ENCODE measurements around the gene CLCN7.

The CLCN7 gene

DNA sequence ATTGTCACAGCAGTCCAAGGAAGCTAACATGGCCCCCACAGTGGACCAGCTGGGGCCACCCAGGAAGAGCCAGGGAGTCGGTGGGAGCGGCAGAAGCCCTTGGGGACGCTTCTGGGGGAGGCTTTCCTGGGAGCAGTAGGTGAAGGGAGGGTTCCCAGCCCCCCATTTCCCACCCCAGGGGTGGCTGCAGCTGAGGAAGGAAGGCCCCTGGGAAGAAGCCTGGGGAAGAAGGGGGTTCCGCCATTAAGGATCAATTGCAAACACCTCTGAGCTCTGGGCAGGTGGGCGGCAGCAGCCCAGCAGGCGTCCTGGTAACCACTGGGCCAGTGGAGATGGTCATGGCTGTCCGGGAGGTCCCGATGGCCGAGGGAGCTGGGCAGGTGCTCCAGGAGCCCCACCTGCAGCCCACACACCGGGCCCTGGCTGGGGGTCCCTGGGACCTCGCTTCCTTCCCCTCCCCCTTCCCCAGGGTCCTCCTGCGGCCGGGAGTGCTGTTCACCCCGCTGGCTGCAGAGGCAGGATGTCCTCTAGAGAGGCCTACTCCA lies 44.5 kb downstream of the CLCN7 start:
- DNase-seq = no peak

DNA sequence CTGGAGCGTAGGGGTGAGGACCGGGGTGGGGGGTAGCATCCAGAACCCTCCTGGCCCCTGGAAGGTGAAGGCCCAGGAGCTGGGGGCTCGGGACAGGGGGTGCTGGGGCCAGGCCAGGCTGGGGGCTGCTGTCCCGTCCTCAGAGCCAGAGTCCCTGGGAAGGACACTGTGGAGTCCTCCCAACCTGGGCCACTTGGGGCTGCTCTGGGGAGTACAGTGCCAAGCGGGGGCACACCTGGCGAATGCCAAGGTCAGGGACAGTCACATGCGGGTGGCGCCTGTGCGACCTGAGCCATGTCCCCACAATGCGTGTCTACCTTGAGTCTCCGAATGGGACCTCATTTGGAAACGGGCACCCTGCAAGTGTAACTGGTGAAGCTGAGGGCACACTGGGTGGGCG lies 45.2 kb downstream of the CLCN7 start:
- DNase-seq = no peak

DNA sequence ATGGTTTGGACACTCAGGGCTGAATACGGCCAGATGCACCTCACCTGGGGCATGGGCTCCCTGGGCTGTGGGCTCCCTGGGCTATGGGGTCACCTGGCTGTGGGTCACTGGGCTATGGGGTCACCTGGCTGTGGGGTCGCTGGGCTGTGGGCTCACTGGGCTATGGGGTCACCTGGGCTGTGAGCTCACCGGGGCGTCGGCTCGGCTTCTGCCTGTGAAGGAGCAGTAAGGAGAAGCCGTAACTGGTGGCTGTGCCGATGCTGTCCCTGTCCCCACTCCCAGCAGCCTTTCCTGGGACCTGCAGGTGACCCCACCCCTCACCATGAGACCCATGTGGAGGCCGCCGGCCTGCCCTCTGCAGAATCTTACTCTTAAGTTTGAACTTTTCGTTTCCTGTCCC lies 45.8 kb downstream of the CLCN7 start:
- no peak for DNase-seq

DNA sequence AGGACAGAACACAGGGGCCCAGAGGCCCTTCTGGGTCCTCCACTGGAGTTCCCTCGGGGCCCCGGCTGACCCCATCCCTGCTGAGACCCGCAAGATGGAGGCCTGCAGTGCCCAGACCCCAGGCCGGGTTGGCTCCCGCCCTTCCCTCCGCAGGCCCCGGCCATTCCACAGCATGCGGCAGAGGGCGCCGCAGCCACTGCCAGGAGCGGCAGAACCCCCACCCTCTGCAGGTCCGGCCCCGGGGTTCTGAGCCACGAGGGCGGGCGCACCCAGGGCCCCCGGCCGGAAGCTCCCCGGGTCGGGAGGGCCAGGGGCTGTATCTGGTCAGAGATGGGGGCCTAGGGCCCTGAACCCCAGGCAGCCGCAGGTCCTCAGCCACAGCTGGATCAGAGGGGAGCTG lies 46.3 kb downstream of the CLCN7 start:
- DNase-seq = peak; percentile 28

GRCh38 chr16:1427473-1428461 lies 47.1 kb downstream of the CLCN7 start:
- no peak for DNase-seq

DNA sequence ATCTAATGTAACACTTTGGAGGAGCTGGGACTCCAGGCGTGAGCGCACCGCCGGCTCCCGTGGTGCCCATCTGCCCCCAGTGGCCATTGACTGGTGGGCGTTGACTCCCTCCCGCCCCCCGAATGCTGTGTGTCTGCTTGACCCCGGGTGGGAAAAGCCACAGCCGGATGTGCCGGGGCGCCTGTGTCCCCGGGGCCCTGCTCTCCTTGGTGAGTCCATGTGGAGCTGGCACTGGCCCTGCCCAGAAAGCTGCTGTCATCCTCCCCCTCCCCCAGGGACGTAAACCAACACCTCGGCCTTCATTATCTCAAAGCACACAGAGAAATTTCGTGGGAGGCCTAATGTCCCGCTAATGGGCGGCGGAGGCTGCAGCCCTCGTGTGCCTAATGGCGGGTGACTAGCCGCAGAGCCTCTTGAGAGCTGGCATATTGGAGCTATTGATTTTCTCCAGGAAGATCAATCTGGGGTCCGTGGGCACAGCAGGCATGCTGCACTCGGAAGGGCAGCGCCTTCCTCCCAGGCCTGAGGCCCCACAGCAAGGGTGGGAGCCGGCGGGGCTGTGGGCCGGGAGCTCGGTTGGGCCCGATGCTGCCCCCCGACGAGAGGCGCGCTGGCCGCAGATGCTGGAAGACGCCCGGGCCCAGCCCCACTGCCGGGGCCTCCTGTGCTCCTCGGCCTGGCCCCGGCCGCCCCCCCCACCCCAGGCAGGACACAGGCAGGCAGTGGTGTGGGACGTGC lies 47.9 kb downstream of the CLCN7 start:
- DNase-seq = no peak

GRCh38 chr16:1425616-1426370 lies 49.0 kb downstream of the CLCN7 start:
- no peak for DNase-seq

DNA sequence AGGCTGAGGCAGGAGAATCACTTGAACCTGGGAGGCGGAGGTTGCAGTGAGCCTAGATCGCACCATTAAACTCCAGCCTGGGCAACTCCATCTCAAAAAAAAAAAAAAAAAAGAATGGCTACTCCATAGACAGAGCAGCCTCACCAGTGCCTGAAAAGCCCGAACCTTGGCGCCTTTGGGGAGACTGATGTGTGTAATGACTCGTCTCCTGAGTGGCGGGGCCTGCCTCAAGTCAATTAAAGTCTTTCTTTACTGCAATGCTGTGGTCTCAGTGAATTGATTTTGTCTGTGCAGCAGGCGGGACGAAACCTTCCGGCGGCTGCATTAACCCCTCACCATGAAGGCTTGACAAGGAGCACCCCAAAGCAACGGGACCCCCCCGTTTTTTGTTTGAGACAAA lies 50.8 kb downstream of the CLCN7 start:
- no peak for DNase-seq

DNA sequence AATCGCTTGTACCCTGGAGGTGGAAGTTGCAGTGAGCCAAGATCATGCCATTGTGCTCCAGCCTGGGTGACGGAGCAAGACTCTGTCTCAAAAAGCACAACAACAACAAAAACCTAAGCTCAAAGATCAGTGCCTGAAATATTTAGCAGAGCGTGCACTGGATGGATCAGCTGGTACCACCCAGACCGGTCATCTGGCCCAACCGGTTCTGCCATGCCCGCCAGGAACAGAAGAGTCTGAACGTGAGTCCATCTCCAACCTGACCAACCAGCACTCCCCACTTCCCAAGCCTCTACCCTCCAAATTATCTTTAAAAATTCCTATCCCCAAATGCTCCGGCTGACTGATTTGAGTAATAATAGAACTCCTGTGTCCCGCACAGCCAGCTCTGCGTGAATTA lies 52.8 kb downstream of the CLCN7 start:
- DNase-seq = no peak

GRCh38 chr16:1420111-1420539 lies 54.7 kb downstream of the CLCN7 start:
- no peak for DNase-seq

DNA sequence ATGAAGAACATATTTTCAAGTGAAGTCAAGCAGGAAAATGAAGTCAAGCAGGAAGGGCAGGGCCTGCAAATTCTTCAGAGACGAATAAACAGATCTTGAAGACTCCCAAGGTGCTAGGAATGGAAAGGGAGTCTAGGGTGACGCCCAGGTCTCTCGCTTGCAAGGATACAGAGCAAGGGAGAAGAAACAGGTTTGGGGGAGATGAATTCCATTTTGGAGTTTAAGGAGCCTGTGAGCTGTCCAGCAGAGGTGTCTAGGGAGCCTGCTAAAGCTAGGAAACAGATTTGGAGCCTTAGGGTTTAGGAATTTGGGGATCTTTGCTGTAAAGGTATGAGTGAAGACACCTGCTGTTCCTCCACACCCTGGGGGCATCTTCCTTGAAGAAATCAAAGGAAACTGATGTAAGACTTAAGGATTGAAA lies 58.3 kb downstream of the CLCN7 start:
- no peak for DNase-seq

GRCh38 chr16:1414532-1415260 lies 60.1 kb downstream of the CLCN7 start, which contains the start of gene UNKL:
Gene UNKL, minus strand, starts transcription at chr16:1414704. Its CDS starts 13 bp downstream, at chr16:1414691.
- DNase-seq = peak; percentile 63

DNA sequence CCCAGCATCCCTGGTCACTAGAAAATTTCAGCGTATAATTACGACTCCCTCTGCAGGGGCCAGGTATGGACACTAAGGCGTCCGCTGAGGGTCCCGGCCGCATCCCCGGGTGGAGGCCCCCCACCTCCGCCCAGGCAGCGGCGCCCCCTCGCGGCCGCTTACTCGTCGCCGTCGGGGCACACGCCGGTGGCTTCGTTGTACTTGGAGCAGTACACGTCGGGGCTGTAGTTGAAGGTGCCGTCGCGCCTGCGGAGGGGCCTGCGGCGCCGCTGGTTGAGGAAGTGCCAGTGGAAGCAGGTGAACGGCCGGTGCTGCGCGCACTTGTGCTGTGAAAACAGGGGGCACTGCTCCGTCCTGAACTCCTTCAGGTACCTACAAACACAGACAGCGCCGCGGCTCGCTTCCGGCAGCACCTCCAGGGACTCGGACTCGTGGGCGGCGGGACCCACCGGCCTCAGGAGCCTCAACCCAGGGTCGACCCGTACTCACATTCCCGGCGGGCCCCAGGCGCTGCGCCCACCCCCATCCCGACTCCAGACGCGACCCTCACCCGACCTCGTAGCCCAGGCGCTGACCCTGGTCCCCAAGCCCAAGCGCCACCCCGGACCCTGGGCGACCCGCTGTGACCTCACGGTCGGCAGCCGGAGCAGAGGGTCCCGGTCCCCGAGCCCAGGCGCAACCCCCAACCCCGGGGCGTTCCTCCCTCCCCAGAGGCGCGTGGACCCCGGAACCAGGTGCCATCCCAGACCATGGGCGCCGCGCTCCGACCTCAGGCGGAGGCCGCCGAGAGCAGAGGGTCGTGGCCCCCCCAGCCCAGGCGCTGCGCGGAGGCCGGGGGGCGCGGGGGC lies 60.9 kb downstream of the CLCN7 start:
- peak; percentile 58 for DNase-seq

- DNase-seq = no peak
Observed at GRCh38 chr16:1412847-1413246, 62.0 kb downstream of the CLCN7 start.

DNA sequence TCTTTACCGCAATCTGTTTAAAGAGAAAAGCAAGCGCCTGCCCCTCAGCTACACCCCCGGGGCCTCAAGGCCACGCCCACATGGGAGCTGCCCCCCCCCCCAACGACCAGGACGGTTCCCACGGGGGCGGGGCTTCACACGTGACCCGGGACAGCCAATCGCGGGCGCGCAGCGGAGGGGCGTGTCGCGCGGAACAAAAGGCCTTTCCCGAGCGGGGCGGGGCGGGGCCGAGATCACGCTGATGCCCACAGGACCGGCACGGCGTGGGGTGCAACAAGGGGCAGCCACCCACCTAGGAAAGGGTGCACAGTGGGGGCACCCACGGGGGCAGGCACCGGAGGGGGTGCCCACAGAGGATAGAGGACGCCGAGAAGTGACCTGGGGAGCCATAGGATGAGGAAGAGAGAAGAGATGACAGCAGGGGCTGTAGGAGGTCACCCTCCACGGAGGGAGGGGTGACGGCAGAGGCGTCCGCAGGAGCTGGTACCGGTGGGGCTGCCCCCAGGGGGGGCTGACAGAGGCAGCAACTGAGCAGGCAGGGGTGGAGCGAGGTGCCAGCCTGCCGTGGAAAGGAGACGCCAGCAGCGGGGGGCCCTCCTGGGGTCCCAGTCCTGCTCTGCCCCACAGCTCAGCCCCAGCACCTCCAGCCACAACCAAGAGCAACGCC lies 66.5 kb downstream of the CLCN7 start:
- peak; percentile 90 for DNase-seq

DNA sequence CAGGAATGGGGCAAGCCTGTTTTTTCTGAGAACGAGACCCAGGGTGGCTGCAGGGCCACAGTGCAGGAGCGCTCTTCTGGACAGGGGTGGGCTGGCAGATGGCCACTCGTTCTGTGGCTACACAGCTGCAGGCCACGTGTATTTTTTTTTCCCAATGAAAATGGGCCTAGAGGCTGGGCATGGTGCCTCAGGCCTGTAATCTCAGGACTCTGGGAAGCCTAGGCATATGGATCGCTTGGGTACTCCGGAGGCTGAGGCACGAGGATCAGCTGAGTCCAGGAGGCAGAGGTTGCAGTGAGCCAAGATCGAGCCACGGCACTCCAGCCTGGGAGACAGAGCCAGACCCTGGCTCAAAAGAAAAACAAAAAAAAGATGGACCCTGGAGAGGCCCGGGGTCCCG lies 67.1 kb downstream of the CLCN7 start:
- peak; percentile 15 for DNase-seq

DNA sequence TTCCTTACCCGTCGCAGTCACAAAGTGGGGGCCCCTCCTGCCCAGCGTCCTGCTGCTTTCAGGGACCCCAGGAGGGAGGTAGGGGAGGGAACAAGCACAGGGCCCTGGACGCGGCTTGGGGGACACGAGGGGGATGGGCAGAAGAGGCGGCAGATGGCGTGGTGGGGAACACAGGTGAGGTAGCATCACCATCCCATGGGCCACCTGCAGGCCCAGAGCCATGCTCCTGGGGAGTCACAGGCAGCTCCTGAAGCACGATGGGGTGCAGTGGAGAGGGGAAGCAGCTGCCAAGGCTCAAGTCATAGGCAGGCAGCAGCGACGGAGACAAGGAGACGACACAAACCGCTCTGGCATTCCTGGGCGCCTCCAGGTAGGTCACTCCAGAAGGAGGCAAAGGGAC lies 71.1 kb downstream of the CLCN7 start:
- DNase-seq = no peak

DNA sequence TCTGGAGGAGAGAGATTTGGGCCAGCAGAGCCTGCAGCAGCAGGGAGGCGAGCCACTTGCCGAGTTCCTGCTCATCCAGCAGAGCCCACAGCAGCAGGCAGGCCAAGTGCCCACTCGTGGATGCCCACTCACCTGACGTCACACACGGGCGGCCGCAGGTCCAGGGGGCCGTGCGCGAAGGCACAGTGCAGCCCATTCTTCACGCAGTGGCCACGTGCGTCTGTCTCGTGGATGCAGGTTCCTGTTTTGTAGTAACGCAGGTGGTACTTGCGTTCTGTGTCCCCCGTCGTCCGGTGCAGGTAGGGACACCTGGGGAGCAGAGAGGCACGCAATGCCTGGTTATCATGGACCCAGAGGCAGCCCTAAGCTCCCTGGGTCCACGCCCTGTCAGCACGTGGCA lies 71.8 kb downstream of the CLCN7 start:
- DNase-seq = no peak

DNA sequence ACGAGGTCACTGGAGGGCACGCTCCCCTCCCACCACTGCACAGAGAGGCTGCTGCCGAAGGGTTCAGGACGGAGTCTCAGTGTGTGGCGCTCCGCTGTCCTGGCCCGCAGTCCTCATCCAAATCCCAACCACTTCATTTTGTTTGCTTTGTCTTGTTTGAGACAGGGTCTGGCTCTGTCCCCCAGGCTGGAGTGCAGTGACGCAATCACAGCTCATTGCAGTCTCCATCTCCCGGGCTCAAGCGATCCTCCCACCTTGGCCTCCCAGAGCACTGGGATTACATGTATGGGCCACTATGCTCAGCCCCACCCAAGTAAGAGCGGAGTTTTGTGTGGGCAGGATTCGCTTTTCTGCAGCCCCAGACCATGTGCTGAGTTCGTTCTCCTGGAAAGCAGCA lies 73.1 kb downstream of the CLCN7 start:
- DNase-seq = no peak

DNA sequence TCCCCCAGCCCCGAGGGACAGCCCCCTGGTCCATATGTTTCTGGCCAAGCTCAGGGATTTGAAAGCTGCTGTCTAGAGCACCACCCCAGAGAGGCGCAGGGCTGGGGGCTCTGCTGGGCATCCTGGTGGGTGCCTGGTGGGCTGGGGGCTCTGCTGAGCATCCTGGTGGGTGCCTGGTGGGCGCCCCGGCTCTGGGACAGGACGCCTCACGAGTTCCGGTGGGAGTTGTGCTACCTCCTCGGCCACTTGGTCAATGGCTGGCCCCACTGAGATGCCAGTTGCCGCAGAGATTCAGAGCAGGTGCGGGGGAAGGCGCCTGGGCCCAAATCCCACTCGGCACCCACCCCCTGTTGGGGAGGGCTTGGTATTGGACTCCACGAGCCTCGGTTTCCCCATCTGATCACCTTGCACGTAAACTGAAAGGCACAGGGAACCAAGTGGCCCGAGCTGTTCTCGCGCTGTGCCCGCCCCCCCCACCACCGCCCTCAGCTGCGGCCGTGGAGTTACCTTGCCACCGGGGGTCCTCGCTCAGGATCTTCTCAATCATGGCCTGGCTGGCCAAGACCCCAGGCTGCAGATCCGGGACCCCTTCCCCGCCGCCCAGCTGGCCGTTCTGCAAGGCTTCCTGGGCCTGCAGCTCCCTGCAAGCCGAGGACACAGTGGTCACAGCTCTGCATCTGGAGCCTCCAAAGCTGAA lies 73.6 kb downstream of the CLCN7 start:
- DNase-seq = no peak

Data from fibroblast of skin of scalp (primary cell).